Vagina (tissue), 2 donors: ENCODE results near the gene ABCC6.
"Not testable (repeated sequence)": the region's sequence is repeated elsewhere in the genome, so short reads cannot be mapped to it uniquely, and the experiment has no call there.

Experiments
- POLR2A ChIP-seq, 2 donors: fragments of 450-650 bp; IDR thresholded peaks; one replicate each; pipeline ENCODE4 v1.6.1; 2017; ENCODE audit warnings: antibody characterized with exemption in 2 of 2, mild to moderate bottlenecking in 2 of 2, moderate library complexity in 2 of 2
- POLR2AphosphoS5 ChIP-seq, 2 donors: sonication (generic); formaldehyde crosslinking; IDR thresholded peaks; one replicate each; pipeline ENCODE4 v1.9.0; 2017; ENCODE audit warnings: antibody characterized with exemption in 2 of 2, mild to moderate bottlenecking in 2 of 2, low read depth in 1 of 2; ENCODE audit not compliant: insufficient read depth in 1 of 2
- TF ChIP-seq, protein P1 (sequence below), 3 experiments: fragments of 450-650 bp in 2 of 3; fragments of 200-600 bp in 1 of 3; sonication (generic) in 1 of 3; IDR thresholded peaks; one replicate each; pipeline ENCODE4 v1.5.1; 2017 to 2019; ENCODE audit warnings: antibody characterized with exemption in 3 of 3, mild to moderate bottlenecking in 2 of 3, moderate library complexity in 2 of 3

GRCh38 chr16:16208461-16208860 lies 14.8 kb downstream of the ABCC6 start:
- TF ChIP-seq, protein P1, sequence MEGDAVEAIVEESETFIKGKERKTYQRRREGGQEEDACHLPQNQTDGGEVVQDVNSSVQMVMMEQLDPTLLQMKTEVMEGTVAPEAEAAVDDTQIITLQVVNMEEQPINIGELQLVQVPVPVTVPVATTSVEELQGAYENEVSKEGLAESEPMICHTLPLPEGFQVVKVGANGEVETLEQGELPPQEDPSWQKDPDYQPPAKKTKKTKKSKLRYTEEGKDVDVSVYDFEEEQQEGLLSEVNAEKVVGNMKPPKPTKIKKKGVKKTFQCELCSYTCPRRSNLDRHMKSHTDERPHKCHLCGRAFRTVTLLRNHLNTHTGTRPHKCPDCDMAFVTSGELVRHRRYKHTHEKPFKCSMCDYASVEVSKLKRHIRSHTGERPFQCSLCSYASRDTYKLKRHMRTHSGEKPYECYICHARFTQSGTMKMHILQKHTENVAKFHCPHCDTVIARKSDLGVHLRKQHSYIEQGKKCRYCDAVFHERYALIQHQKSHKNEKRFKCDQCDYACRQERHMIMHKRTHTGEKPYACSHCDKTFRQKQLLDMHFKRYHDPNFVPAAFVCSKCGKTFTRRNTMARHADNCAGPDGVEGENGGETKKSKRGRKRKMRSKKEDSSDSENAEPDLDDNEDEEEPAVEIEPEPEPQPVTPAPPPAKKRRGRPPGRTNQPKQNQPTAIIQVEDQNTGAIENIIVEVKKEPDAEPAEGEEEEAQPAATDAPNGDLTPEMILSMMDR (IDR thresholded peaks at IDR 0.05) = not testable (repeated sequence)
- not testable (repeated sequence) for TF ChIP-seq POLR2AphosphoS5 (IDR thresholded peaks at IDR 0.05; ENCODE audit: insufficient read depth in 1 of 2, low read depth in 1 of 2); POLR2A (IDR thresholded peaks at IDR 0.05)
